ENCODE data around the gene UROC1.

- TF ChIP-seq CTCF (IDR thresholded peaks at IDR 0.05; ENCODE audit: insufficient read depth, low read length) (no peak), POLR2AphosphoS5 (IDR thresholded peaks at IDR 0.05; ENCODE audit: low read depth) (no peak)
These were observed 21.8 kb downstream of the UROC1 start for GRCh38 chr3:126495786-126496185.

All from HL-60 (cell line).